IMR-90 (cell line): ENCODE data around the gene P3R3URF. TPM values are rescaled to one million over a fixed set of nuclear protein-coding genes. Genes with fewer than 3 reads are reported as not detected.

Experiments used
- ATAC-seq: fragments of 200-7000 bp; cut with Tn5 transposase; 2 replicates; pipeline ENCODE4 v1.9.1; 2020; ENCODE audit warnings: low read depth, mild to moderate bottlenecking, moderate library complexity
- BruUV-seq: library from RNA; stranded (reverse); fragments of 400-500 nt; replicated peaks from 2 replicates; lab custom pipeline; 2021; lab: Mats Ljungman, UMichigan
- CTCF ChIA-PET: fragments of 300-600 bp; formaldehyde crosslinking; extraction: SDS; loops from one replicate; lab custom pipeline; 2021; ENCODE audit warnings: antibody characterized with exemption; lab: Yijun Ruan, JAX
- POLR2A ChIA-PET: fragments of 300-600 bp; sonication (Branson Sonifier 250); formaldehyde crosslinking; loops from one replicate; lab custom pipeline; 2022; ENCODE audit warnings: antibody characterized with exemption; ENCODE audit not compliant: unreplicated experiment; lab: Charles Lee
- DNase-seq: peaks from one replicate; pipeline ENCODE4 v3.0.0; 2013
- H2AFZ ChIP-seq: replicated peaks from 2 replicates; pipeline ENCODE3; 2013; ENCODE audit warnings: low read length, mild to moderate bottlenecking; ENCODE audit not compliant: poor library complexity
- H2AK5ac ChIP-seq: 2 replicates; pipeline ENCODE4 v1.6.1; 2013; ENCODE audit warnings: low read depth, low read length, inconsistent platforms
- H2AK9ac ChIP-seq: replicated peaks from 2 replicates; pipeline ENCODE3; 2013; ENCODE audit warnings: mild to moderate bottlenecking, low read depth, low read length, moderate library complexity; ENCODE audit not compliant: poor library complexity
- H2BK120ac ChIP-seq: 2 replicates; pipeline ENCODE4 v1.6.1; 2013; ENCODE audit warnings: low read depth, low read length, inconsistent platforms
- H2BK15ac ChIP-seq: 3 replicates; pipeline ENCODE4 v1.6.1; 2013; ENCODE audit warnings: low read depth, low read length, inconsistent platforms
- H2BK20ac ChIP-seq: 2 replicates; pipeline ENCODE4 v1.6.1; 2013; ENCODE audit warnings: low read depth, mild to moderate bottlenecking, inconsistent platforms, low read length, moderate library complexity
- H2BK5ac ChIP-seq: 2 replicates; pipeline ENCODE4 v1.6.1; 2013; ENCODE audit warnings: mild to moderate bottlenecking, low read depth, low read length, inconsistent platforms; ENCODE audit not compliant: poor library complexity, severe bottlenecking
- H3K14ac ChIP-seq: replicated peaks from 2 replicates; pipeline ENCODE4 v1.6.1; 2013; ENCODE audit warnings: low read depth, low read length, inconsistent platforms
- H3K18ac ChIP-seq: 2 replicates; pipeline ENCODE4 v1.6.1; 2013; ENCODE audit warnings: low read depth, low read length, control low read depth
- H3K23ac ChIP-seq: 2 replicates; pipeline ENCODE4 v1.6.1; 2013; ENCODE audit warnings: low read depth, low read length, inconsistent platforms
- H3K27ac ChIP-seq: 2 replicates; pipeline ENCODE4 v1.5.1; 2013; ENCODE audit warnings: mild to moderate bottlenecking, control low read depth, low read length; ENCODE audit not compliant: insufficient read depth
- H3K27me3 ChIP-seq: 2 replicates; pipeline ENCODE4 v1.6.1; 2013; ENCODE audit warnings: low read length; ENCODE audit not compliant: control insufficient read depth, insufficient read depth
- H3K36me3 ChIP-seq: 2 replicates; pipeline ENCODE4 v1.6.1; 2013; ENCODE audit warnings: low read length, mixed read lengths; ENCODE audit not compliant: control insufficient read depth, insufficient read depth
- H3K4ac ChIP-seq: 2 replicates; pipeline ENCODE4 v1.6.1; 2013; ENCODE audit warnings: low read depth, low read length, inconsistent platforms
- H3K4me1 ChIP-seq: 2 replicates; pipeline ENCODE4 v1.6.1; 2013; ENCODE audit warnings: low read length, mixed read lengths; ENCODE audit not compliant: control insufficient read depth, insufficient read depth
- H3K4me2 ChIP-seq: 2 replicates; pipeline ENCODE4 v1.6.1; 2013; ENCODE audit warnings: low read depth, mild to moderate bottlenecking, control low read depth, low read length, moderate library complexity
- H3K4me3 ChIP-seq: 2 replicates; pipeline ENCODE4 v1.5.1; 2013; ENCODE audit warnings: low read depth, mild to moderate bottlenecking, control low read depth, low read length, moderate library complexity; ENCODE audit not compliant: insufficient read depth
- H3K56ac ChIP-seq: 2 replicates; pipeline ENCODE4 v1.6.1; 2013; ENCODE audit warnings: low read length, inconsistent platforms; ENCODE audit not compliant: insufficient read depth; ENCODE audit errors: extremely low read depth
- H3K79me1 ChIP-seq, 2 experiments: 2 replicates each; pipeline ENCODE4 v1.6.1; 2013; ENCODE audit warnings: low read length in 2 of 2, inconsistent platforms in 1 of 2, low read depth in 1 of 2
- H3K9ac ChIP-seq: 2 replicates; pipeline ENCODE4 v1.6.1; 2013; ENCODE audit warnings: low read depth, low read length, control low read depth
- H3K9me1 ChIP-seq: 2 replicates; pipeline ENCODE4 v1.6.1; 2013; ENCODE audit warnings: low read length, inconsistent platforms; ENCODE audit not compliant: insufficient read depth
- H3K9me3 ChIP-seq: 2 replicates; pipeline ENCODE4 v1.6.1; 2013; ENCODE audit warnings: low read length; ENCODE audit not compliant: control insufficient read depth, insufficient read depth
- H4K20me1 ChIP-seq: 2 replicates; pipeline ENCODE4 v1.6.1; 2013; ENCODE audit warnings: low read length, inconsistent platforms; ENCODE audit not compliant: insufficient read depth
- H4K5ac ChIP-seq: 2 replicates; pipeline ENCODE4 v1.6.1; 2013; ENCODE audit warnings: mild to moderate bottlenecking, low read depth, low read length, control low read depth
- H4K8ac ChIP-seq, 2 experiments: 2 replicates each; pipeline ENCODE4 v1.6.1; 2013; ENCODE audit warnings: low read depth in 2 of 2, low read length in 2 of 2, control low read depth in 1 of 2, inconsistent platforms in 1 of 2
- H4K91ac ChIP-seq: 2 replicates; pipeline ENCODE4 v1.6.1; 2013; ENCODE audit warnings: low read depth, low read length, inconsistent platforms; ENCODE audit not compliant: insufficient read depth
- BHLHE40 ChIP-seq: fragments of 150-350 bp; IDR thresholded peaks from 2 replicates; pipeline ENCODE4 v1.6.1; 2016; ENCODE audit warnings: mild to moderate bottlenecking, low read depth, low read length
- CEBPB ChIP-seq: IDR thresholded peaks from 2 replicates; pipeline ENCODE4 v1.6.1; 2012; ENCODE audit warnings: low read depth, low read length, improper control_type of control experiment
- CHD1 ChIP-seq: IDR thresholded peaks from 2 replicates; pipeline ENCODE4 v1.6.1; 2012; ENCODE audit warnings: low read depth, low read length, improper control_type of control experiment
- FOS ChIP-seq: fragments of 150-350 bp; IDR thresholded peaks from 2 replicates; pipeline ENCODE4 v1.6.1; 2016; ENCODE audit warnings: low read depth, low read length
- MAFK ChIP-seq: IDR thresholded peaks from 2 replicates; pipeline ENCODE4 v1.6.1; 2012; ENCODE audit warnings: low read depth, low read length, improper control_type of control experiment
- MAZ ChIP-seq: IDR thresholded peaks from 2 replicates; pipeline ENCODE4 v1.6.1; 2012; ENCODE audit warnings: low read depth, mild to moderate bottlenecking, low read length, improper control_type of control experiment, moderate library complexity, borderline replicate concordance
- MXI1 ChIP-seq: IDR thresholded peaks from 2 replicates; pipeline ENCODE4 v1.6.1; 2012; ENCODE audit warnings: low read depth, mild to moderate bottlenecking, low read length, moderate library complexity, borderline replicate concordance
- NFE2L2 ChIP-seq: fragments of 150-350 bp; IDR thresholded peaks from 2 replicates; pipeline ENCODE4 v1.6.1; 2016; ENCODE audit warnings: low read depth, mild to moderate bottlenecking, low read length
- POLR2A ChIP-seq: IDR thresholded peaks from 2 replicates; pipeline ENCODE4 v1.6.1; 2012; ENCODE audit warnings: mild to moderate bottlenecking, low read depth, low read length
- RAD21 ChIP-seq: IDR thresholded peaks from 2 replicates; pipeline ENCODE4 v1.6.1; 2012; ENCODE audit warnings: low read length, improper control_type of control experiment
- RCOR1 ChIP-seq: IDR thresholded peaks from 2 replicates; pipeline ENCODE4 v1.6.1; 2012; ENCODE audit warnings: mild to moderate bottlenecking, low read length, improper control_type of control experiment; ENCODE audit not compliant: insufficient replicate concordance
- RFX5 ChIP-seq: IDR thresholded peaks from 2 replicates; pipeline ENCODE4 v1.8.0; 2012; ENCODE audit warnings: low read depth, mild to moderate bottlenecking, low read length, moderate library complexity
- SMC3 ChIP-seq: fragments of 150-350 bp; IDR thresholded peaks from 2 replicates; pipeline ENCODE4 v1.6.1; 2016; ENCODE audit warnings: low read depth, mild to moderate bottlenecking, antibody characterized with exemption, low read length, moderate library complexity
- WGBS, 2 experiments: methylation state at CpG; one replicate each; pipeline versions ENCODE4 v1.1.5 to v1.1.7; 2013; ENCODE audit warnings: missing lambda C conversion rate in 2 of 2; ENCODE audit not compliant: insufficient read length in 1 of 2; ENCODE audit errors: extremely low coverage in 2 of 2; 5-methylcytosine and 5-hydroxymethylcytosine counted together
- dilution Hi-C: fragments of 300-500 bp; cut with HindIII; formaldehyde crosslinking; loops from one replicate; pipeline ENCODE4 v1.14.3; 2018; ENCODE audit warnings: low sequenced_read_pairs; ENCODE audit not compliant: unreplicated experiment
- in situ Hi-C: fragments of 300-500 bp; cut with MboI; formaldehyde crosslinking; loops from 3 replicates; pipeline ENCODE4 v1.14.3; 2019; ENCODE audit warnings: low sequenced_read_pairs, inconsistent platforms, mixed read lengths
- intact Hi-C: fragments of 100-400 bp; cut with micrococcal nuclease; formaldehyde crosslinking; loops from 2 replicates; pipeline ENCODE4 v1.10.0; 2022
- polyA plus RNA-seq, 3 experiments: library from polyadenylated mRNA; depleted of rRNA; stranded (reverse); fragments of >200 nt; gene quantifications; 2 replicates each; pipeline ENCODE4 v1.2.3, GENCODE V29; 2012; ENCODE audit warnings: low replicate concordance in 1 of 3
- total RNA-seq: library from RNA; depleted of rRNA; stranded (reverse); fragments of >200 nt; gene quantifications from 2 replicates; pipeline ENCODE4 v1.2.3, GENCODE V29; 2012
- TF ChIP-seq, protein P1 (sequence below): conservative IDR thresholded peaks from 2 replicates; pipeline ENCODE4 v1.5.1; 2012; ENCODE audit warnings: mild to moderate bottlenecking, low read depth, low read length, improper control_type of control experiment
- TF ChIP-seq, protein P2 (sequence below): fragments of 150-350 bp; IDR thresholded peaks from 2 replicates; pipeline ENCODE4 v1.6.1; 2017; ENCODE audit warnings: mild to moderate bottlenecking, antibody characterized with exemption, low read length, low read depth
- TF ChIP-seq, protein P3 (sequence below): fragments of 150-350 bp; IDR thresholded peaks from 2 replicates; pipeline ENCODE4 v1.6.1; 2016; ENCODE audit warnings: low read depth, mild to moderate bottlenecking, low read length, moderate library complexity, borderline replicate concordance

Gene P3R3URF
- total and polyA plus RNA-seq, 2 of the 4 experiments (the other 2 are of a cell fraction): not detected

DNA sequence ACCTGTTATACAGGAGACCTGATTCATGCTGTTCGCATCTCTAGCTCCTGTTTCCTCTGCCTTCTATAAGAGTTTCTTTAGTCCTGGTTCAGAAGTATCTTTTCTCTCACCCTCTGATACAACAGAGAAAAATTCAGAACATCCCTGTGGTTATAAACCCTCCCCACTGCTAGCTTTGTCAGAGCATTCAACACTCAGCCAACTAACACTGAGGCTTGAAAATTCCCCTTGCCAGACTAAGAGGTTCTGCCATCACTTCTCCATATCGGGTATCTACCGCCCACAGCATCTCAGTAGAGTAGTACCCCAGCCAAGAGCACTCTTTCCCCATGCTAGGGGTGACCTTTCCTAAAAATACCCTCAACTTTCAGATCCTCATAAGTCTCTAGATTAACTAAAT lies 24.3 kb downstream of the P3R3URF start:
- H2AK5ac ChIP-seq: no peak overlapping the region
- H4K20me1 ChIP-seq: no peaks in the 10 kb centered on the region
- BruUV-seq: no TSS peak
- no peak overlapping the region for H3K4me3 ChIP-seq
- WGBS, 2 experiments: 69% methylated on average over 2 of the region's 3 CpGs; no CpG with 5 or more reads in 1 of the 2 experiments
- in situ Hi-C loops: no loop called here
- H2BK5ac ChIP-seq: peak overlapping the region; percentile 21
- TF ChIP-seq, protein P1, sequence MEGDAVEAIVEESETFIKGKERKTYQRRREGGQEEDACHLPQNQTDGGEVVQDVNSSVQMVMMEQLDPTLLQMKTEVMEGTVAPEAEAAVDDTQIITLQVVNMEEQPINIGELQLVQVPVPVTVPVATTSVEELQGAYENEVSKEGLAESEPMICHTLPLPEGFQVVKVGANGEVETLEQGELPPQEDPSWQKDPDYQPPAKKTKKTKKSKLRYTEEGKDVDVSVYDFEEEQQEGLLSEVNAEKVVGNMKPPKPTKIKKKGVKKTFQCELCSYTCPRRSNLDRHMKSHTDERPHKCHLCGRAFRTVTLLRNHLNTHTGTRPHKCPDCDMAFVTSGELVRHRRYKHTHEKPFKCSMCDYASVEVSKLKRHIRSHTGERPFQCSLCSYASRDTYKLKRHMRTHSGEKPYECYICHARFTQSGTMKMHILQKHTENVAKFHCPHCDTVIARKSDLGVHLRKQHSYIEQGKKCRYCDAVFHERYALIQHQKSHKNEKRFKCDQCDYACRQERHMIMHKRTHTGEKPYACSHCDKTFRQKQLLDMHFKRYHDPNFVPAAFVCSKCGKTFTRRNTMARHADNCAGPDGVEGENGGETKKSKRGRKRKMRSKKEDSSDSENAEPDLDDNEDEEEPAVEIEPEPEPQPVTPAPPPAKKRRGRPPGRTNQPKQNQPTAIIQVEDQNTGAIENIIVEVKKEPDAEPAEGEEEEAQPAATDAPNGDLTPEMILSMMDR: no peak
- no peak for TF ChIP-seq RAD21
- no peak for TF ChIP-seq CHD1
- TF ChIP-seq RFX5: no peak
- TF ChIP-seq RCOR1: no peak
- no peak for TF ChIP-seq FOS
- no peak for TF ChIP-seq BHLHE40
- no peak for TF ChIP-seq MAFK
- no peak for TF ChIP-seq MAZ
- TF ChIP-seq SMC3: no peak
- TF ChIP-seq, protein P2, sequence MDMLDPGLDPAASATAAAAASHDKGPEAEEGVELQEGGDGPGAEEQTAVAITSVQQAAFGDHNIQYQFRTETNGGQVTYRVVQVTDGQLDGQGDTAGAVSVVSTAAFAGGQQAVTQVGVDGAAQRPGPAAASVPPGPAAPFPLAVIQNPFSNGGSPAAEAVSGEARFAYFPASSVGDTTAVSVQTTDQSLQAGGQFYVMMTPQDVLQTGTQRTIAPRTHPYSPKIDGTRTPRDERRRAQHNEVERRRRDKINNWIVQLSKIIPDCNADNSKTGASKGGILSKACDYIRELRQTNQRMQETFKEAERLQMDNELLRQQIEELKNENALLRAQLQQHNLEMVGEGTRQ: no peak
- no peak for TF ChIP-seq CEBPB
- no peak for TF ChIP-seq NFE2L2
- TF ChIP-seq POLR2A: no peak
- TF ChIP-seq MXI1: no peak
- TF ChIP-seq, protein P3, sequence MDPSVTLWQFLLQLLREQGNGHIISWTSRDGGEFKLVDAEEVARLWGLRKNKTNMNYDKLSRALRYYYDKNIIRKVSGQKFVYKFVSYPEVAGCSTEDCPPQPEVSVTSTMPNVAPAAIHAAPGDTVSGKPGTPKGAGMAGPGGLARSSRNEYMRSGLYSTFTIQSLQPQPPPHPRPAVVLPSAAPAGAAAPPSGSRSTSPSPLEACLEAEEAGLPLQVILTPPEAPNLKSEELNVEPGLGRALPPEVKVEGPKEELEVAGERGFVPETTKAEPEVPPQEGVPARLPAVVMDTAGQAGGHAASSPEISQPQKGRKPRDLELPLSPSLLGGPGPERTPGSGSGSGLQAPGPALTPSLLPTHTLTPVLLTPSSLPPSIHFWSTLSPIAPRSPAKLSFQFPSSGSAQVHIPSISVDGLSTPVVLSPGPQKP: no peak
- DNase-seq (peak; percentile 88), ATAC-seq (peak; percentile 97)
- H4K8ac ChIP-seq: no peak overlapping the region
- no peaks in the 10 kb centered on the region for H3K79me1 ChIP-seq
- CTCF ChIA-PET: no interaction called here
- no peak overlapping the region for H3K23ac ChIP-seq
- no peak overlapping the region for H4K91ac ChIP-seq
- intact Hi-C loops: no loop called here
- POLR2A ChIA-PET: no interaction called here
- no peak overlapping the region for H2AFZ ChIP-seq
- H3K4me2 ChIP-seq: no peak overlapping the region
- H2BK15ac ChIP-seq: no peak overlapping the region
- H3K9ac ChIP-seq: no peak overlapping the region
- no peak overlapping the region for H2AK9ac ChIP-seq
- no peak overlapping the region for H3K27ac ChIP-seq
- H3K18ac ChIP-seq: no peak overlapping the region
- no peak overlapping the region; the same call in 1 of the 2 replicates for H2BK120ac ChIP-seq
- peak overlapping the region; percentile 17; the same call in 1 of the 2 replicates for H2BK20ac ChIP-seq
- dilution Hi-C loops: no loop called here
- H3K27me3 ChIP-seq: no peaks in the 10 kb centered on the region
- H3K9me3 ChIP-seq: no peaks in the 10 kb centered on the region
- H3K14ac ChIP-seq: no peak overlapping the region
- peaks cover 2% of the 10 kb centered on the region; the same call in 1 of the 2 replicates for H3K4me1 ChIP-seq
- H3K36me3 ChIP-seq: no peaks in the 10 kb centered on the region
- H3K56ac ChIP-seq: no peak overlapping the region
- no peak overlapping the region for H4K5ac ChIP-seq
- H3K9me1 ChIP-seq: no peaks in the 10 kb centered on the region
- H3K4ac ChIP-seq: no peak overlapping the region
